Embryonic facial prominence (tissue), 1 donor: ENCODE results near the gene IRS2.

Experiments used
- DNase-seq: peaks from one replicate; pipeline ENCODE4 v3.0.0-alpha.2; 2016; ENCODE audit errors: extremely low spot score

IRS2 gene

DNA sequence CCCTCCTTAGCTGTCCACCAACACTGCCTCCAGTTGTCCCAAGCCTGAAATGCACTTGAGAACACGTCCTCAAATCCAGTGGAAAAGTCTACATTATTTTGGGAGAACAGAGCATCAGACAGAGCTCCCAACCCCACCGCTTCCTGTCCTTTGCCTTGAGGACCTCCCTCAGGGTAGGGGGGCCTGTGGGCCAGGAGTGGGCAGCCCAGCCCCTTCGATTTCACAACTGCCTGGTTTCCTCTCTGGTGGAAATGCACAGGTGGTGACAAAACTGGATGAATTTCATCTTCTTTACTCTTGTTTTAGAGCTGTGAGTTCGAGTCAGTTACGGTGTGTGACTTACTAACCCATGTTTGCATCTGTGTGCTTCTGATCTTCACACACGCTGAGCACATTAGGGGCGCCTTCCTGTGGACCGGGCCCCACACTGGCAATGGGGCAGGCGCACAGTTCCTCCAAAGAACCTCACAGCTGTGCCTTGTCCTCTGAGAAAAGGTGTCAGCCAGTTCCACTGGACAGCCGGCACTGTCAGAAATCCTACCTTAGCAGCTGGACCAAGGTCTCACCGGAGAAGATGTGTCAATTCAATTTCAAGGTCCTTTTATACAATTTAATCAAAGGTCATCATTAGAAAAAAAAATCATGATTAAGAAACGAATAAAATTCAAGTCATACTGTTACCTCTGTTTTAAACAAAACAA lies 80.2 kb downstream of the IRS2 start:
- DNase-seq: no peak

DNA sequence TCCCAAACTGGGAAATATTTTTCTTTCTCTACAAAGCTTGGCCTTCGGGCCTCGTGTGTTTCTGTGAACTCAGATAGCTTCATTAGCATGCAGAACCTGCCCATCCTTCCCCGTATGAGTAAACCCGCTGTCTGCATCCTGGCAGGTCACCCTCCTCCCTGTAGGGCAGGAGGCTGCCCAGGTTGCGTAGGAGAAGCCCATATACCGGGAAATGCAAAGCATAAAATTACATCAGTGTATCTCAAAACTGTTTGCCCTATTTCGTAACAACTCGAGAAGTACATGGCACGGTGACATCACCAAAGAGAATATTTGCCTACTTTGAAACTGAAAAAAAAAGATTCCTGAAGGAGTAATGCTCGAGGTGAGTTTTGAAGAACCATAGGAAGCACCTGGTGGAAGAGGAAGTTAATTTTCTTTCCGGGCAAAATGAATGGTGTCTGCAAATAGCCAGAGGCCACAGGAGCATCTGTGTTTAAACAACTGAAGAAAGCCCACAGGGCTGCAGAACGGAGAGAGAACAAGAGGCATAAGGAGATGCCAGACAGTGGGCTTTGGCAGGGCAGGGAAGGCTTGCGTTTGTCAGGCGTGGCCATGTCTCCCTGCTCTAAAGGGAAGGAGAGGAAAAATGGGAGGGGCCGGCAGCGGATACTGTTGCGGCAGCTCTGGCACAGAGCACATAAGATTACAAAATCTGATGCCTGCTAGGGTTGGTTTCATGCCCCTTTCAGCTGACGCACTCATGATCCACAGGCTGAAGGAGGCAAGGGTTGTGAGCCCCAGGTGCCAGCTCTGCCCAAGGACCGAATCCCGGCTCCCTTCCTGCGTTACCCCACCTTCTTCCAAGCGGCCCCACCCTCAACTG lies 81.4 kb downstream of the IRS2 start:
- no peak for DNase-seq

DNA sequence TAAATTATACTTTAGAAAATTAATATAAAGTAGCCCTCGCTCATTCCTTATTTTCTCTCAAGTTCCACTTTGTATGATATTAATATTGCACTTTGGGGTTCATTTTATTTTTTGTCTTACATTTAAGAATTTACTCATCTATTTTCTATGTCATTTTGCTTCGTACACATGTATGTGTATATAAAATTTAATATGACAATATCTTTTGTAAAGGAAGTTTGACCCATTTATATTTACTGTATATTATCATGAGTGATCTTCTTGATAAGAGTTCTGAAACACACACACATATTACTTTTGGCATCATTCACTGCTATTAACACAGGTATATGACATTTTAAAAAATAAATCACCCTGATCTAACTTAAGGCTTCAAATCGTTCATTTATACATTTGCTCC lies 83.1 kb downstream of the IRS2 start:
- DNase-seq: no peak
